ENCODE data around the gene DNAJC5. TPM values are rescaled to one million over a fixed set of nuclear protein-coding genes. Genes with fewer than 3 reads are reported as not detected.

DNAJC5 gene
- total and polyA plus RNA-seq, 9 of the 15 experiments (the other 6 are each of a cell fraction or from before 2014, with no cell fraction given), result 0.95 to 42.8 (median 23.4) TPM

DNA sequence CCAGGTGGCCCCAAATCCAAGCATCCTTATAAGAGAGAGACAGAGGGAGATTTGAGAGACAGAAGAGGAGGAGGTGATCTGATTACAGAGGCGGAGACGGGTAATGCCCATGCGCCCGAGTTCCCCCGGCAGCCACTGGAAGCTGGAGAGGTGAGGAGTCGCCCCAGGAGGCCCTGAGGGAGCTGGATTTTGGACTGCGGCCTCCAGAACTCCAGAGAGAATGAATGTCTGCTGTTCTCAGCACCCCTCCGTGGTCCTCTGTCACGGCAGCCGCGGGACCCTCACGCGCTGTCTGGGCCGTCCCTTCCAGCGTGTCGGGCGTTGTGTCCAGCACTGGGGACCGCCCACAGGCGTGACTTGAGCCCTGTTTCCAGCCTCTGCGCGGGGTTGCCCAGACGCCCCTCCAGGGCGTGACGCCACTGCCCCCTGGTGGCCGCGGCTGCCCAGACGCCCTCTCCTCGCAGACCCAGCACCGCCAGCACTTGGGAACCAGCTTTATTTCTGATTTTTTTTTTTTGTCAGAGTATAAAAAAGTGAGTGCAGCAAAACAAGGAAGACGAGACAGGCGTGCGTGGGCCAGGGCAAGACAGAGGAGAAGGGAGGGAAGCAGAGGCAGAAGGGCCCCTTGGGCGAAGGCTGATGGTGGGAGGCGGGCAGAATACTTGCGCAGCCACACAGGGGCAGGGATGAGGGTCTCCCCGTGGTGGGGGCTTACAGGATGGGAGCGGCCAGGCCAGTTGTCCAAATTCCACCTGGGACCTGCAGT lies 78.9 kb downstream of the DNAJC5 start:
- peak; percentile 92 for FAIRE-seq
- peaks cover 3% of the 10 kb centered on the region for H3K9me1 ChIP-seq (ENCODE audit: control insufficient read depth, insufficient read depth, low read length)
- peaks cover 25 to 59% of the 10 kb centered on the region in 2 experiments for H3K4me1 ChIP-seq (replicated peaks in 1 of 2; ENCODE audit: control insufficient read depth in 2 of 2, insufficient read depth in 2 of 2, low read length in 2 of 2)
- 0 out of 2 replicates have a peak overlapping the region, but pooled peaks have one; percentile 21 for H3K4me3 ChIP-seq
- peaks cover 11% of the 10 kb centered on the region; the same call in 1 of the 3 replicates for H3K36me3 ChIP-seq (ENCODE audit: control insufficient read depth, insufficient read depth, low read length)
- no TSS peak for BruUV-seq (replicated peaks)
- peak overlapping the region; percentile 72 for H3K4me2 ChIP-seq (ENCODE audit: insufficient read depth, low read length)
- no peaks in the 10 kb centered on the region for H4K20me1 ChIP-seq (replicated peaks; ENCODE audit: control insufficient read depth, insufficient read depth, low read length)
- ATAC-seq, result peak; percentile 90
- ChIA-PET CTCF (ENCODE audit: low intra/inter-chr PET ratio) (interaction anchor here (0.6 to 2.1 kb wide), 10 partner anchors 20 to 523 kb away, joined by 3 to 25 read pairs (median 3); partner anchors contain the start of genes ARFRP1, PTK6 and ZGPAT), POLR2A (interaction anchor here (0.6 to 0.7 kb wide), 4 partner anchors 16 to 352 kb away, joined by 3 to 5 read pairs (median 3); no protein-coding TSS in a partner anchor)
- H3K9me3 ChIP-seq (replicated peaks; ENCODE audit: control insufficient read depth, insufficient read depth, low read depth, low read length), result no peaks in the 10 kb centered on the region
- H3K79me2 ChIP-seq (ENCODE audit: control insufficient read depth, insufficient read depth, low read length), result peaks cover 10% of the 10 kb centered on the region
- WGBS (ENCODE audit: insufficient coverage, low coverage, missing lambda C conversion rate), result 23% methylated on average over 28 of the region's 37 CpGs
- H3K27me3 ChIP-seq (ENCODE audit: control insufficient read depth in 2 of 2, insufficient read depth in 2 of 2, low read length in 2 of 2), result no peaks in the 10 kb centered on the region
- H3K27ac ChIP-seq (ENCODE audit: extremely low read depth, low read depth, low read length), result no peak overlapping the region; the same call in 2 of the 3 replicates
- H2AFZ ChIP-seq (ENCODE audit: low read depth, low read length), result peak overlapping the region; percentile 93
- in situ Hi-C loops (cut with MboI), result no loop called here
- DNase-seq (ENCODE audit: extremely low read depth in 1 of 4, low spot score in 3 of 4), result peak; percentile 82 to 93 (median 86)
- intact Hi-C loops (cut with micrococcal nuclease), result loop anchor here (2.0 to 10.0 kb wide), 5 partner anchors 67 to 435 kb away; partner anchors contain the start of genes ABHD16B and TPD52L2
- peak overlapping the region; percentile 61 to 89 for H3K9ac ChIP-seq (ENCODE audit: insufficient read depth in 1 of 2, low read depth in 2 of 2, low read length in 2 of 2)
- TF ChIP-seq ZNF324 (CRISPR knock-in tag; IDR thresholded peaks at IDR 0.05), result no peak
- TF ChIP-seq HNRNPH1 (optimal IDR thresholded peaks at IDR 0.05; ENCODE audit: low read depth, low read length), result no peak
- no peak for TF ChIP-seq ATF1 (CRISPR knock-in tag; IDR thresholded peaks at IDR 0.05)
- peak; percentile 50 for TF ChIP-seq ATF1 (tag; IDR thresholded peaks at IDR 0.05)
- TF ChIP-seq NRF1 (conservative IDR thresholded peaks at IDR 0.05 in 1 of 2, IDR thresholded peaks at IDR 0.05 in 1 of 2), result peak; percentile 62 to 73
- TF ChIP-seq RFX7 (CRISPR knock-in tag; IDR thresholded peaks at IDR 0.05), result no peak
- no peak for TF ChIP-seq IFI16 (CRISPR knock-in tag; IDR thresholded peaks at IDR 0.05)
- TF ChIP-seq NCOR1 (IDR thresholded peaks at IDR 0.05), result no peak
- no peak for TF ChIP-seq E2F1 (CRISPR knock-in tag; IDR thresholded peaks at IDR 0.05)
- TF ChIP-seq NR0B1 (IDR thresholded peaks at IDR 0.05; ENCODE audit: partially characterized antibody), result no peak
- TF ChIP-seq PCBP2 (IDR thresholded peaks at IDR 0.05; ENCODE audit: low read depth, low read length, poor library complexity, severe bottlenecking), result no peak
- TF ChIP-seq SMARCE1 (IDR thresholded peaks at IDR 0.05), result no peak
- TF ChIP-seq ZNF197 (CRISPR knock-in tag; IDR thresholded peaks at IDR 0.05; ENCODE audit: low read depth), result no peak
- TF ChIP-seq RCOR1 (IDR thresholded peaks at IDR 0.05; ENCODE audit: borderline replicate concordance in 1 of 2, low read depth in 2 of 2, low read length in 2 of 2), result 0 out of 4 replicates have a peak, but pooled peaks of 1 of the 2 experiments have one; percentile 49
- TF ChIP-seq THRB (CRISPR knock-in tag; conservative IDR thresholded peaks at IDR 0.05), result no peak
- no peak for TF ChIP-seq SPI1 (IDR thresholded peaks at IDR 0.05; ENCODE audit: borderline replicate concordance, low read depth, low read length)
- TF ChIP-seq TSC22D4 (tag; IDR thresholded peaks at IDR 0.05), result no peak
- TF ChIP-seq GATAD2A (IDR thresholded peaks at IDR 0.05), result no peak
- TF ChIP-seq LCOR (CRISPR knock-in tag; IDR thresholded peaks at IDR 0.05), result 0 out of 2 replicates have a peak, but pooled peaks have one; percentile 57
